Heart left ventricle (tissue), 16 donors: Measurements from ENCODE around the gene ZNF285. TPM values are rescaled to one million over a fixed set of nuclear protein-coding genes. Genes with fewer than 3 reads are reported as not detected.
A peak's percentile ranks its signal among the peaks of the same experiment; 100 is the strongest.

ENCODE experiments used
- ATAC-seq, 4 donors: fragments of 200-7000 bp; cut with Tn5 transposase; one replicate each; pipeline ENCODE4 v1.9.1; 2020 to 2022; ENCODE audit warnings: moderate library complexity in 4 of 4, mild to moderate bottlenecking in 3 of 4, moderate number of reproducible peaks in 1 of 4
- DNase-seq, 5 donors: peaks; one replicate each; pipeline ENCODE4 v3.0.0-alpha.2; 2020
- H3K27ac ChIP-seq, 12 donors: fragments of 200-600 bp; sonication (generic) in 4 of 12; one replicate each; pipeline versions ENCODE4 v1.5.0 to v1.8.0; 2016 to 2022; ENCODE audit warnings: mild to moderate bottlenecking in 2 of 12
- H3K27me3 ChIP-seq, 9 donors: fragments of 200-600 bp; sonication (generic) in 2 of 9; one replicate each; pipeline versions ENCODE4 v1.5.1 to v1.8.0; 2016 to 2022; ENCODE audit warnings: mild to moderate bottlenecking in 3 of 9
- H3K36me3 ChIP-seq, 9 donors: fragments of 200-600 bp; sonication (generic) in 2 of 9; one replicate each; pipeline versions ENCODE4 v1.5.0 to v1.8.0; 2018 to 2022; ENCODE audit warnings: mild to moderate bottlenecking in 2 of 9
- H3K4me1 ChIP-seq, 12 donors: fragments of 200-600 bp; sonication (generic) in 4 of 12; one replicate each; pipeline versions ENCODE4 v1.5.0 to v1.8.0; 2016 to 2022; ENCODE audit warnings: mild to moderate bottlenecking in 3 of 12
- H3K4me3 ChIP-seq, 12 donors: fragments of 200-600 bp; sonication (generic) in 4 of 12; one replicate each; pipeline versions ENCODE4 v1.5.0 to v1.8.0; 2017 to 2022; ENCODE audit warnings: mild to moderate bottlenecking in 9 of 12, moderate library complexity in 4 of 12
- H3K9me3 ChIP-seq, 12 donors: fragments of 200-600 bp; sonication (generic) in 4 of 12; one replicate each; pipeline versions ENCODE4 v1.5.0 to v1.8.0; 2016 to 2022; ENCODE audit warnings: mild to moderate bottlenecking in 1 of 12
- CTCF ChIP-seq, 12 donors: fragments of 200-600 bp; sonication (generic) in 4 of 12; IDR thresholded peaks; one replicate each; pipeline versions ENCODE4 v1.5.0 to v1.8.0; 2018 to 2022; ENCODE audit warnings: antibody characterized with exemption in 12 of 12, mild to moderate bottlenecking in 5 of 12
- POLR2A ChIP-seq, 2 donors: fragments of 450-650 bp; IDR thresholded peaks; one replicate each; pipeline ENCODE4 v1.6.1; 2017; ENCODE audit warnings: antibody characterized with exemption in 2 of 2, mild to moderate bottlenecking in 2 of 2, moderate library complexity in 2 of 2
- WGBS, 4 donors: extraction: QIAGEN DNeasy Blood & Tissue Kit in 2 of 4; methylation state at CpG; one replicate each; pipeline versions ENCODE4 v1.1.5 to v1.1.7; 2013 to 2018; 5-methylcytosine and 5-hydroxymethylcytosine counted together
- intact Hi-C, 10 donors: fragments of 100-400 bp; cut with DNase I; formaldehyde crosslinking; loops; one replicate each; pipeline versions ENCODE4 v1.11.1 to v1.14.2; 2022
- polyA plus RNA-seq, 2 donors: library from polyadenylated mRNA; stranded (reverse); fragments of 200-250 nt; gene quantifications; one replicate each; pipeline ENCODE4 v1.2.3, GENCODE V29; 2013
- total RNA-seq, 9 donors: library from RNA; depleted of rRNA in 2 of 9; stranded (reverse); fragments of >200 nt in 2 of 9; fragmentation: NEBNext Ultra II Directional in 3 of 9; extraction: Animal tissue kit (Norgen Biotek cat#: 25700) in 3 of 9; gene quantifications; one replicate each; pipeline versions ENCODE4 v1.1.0 to v1.2.4, GENCODE V29; 2016 to 2023
- donor health status: ischemic (EF 13 %, LVEDD 7.1; RV severe dilation, severe dysfunction).
- donor health status: healthy with polysubstance abuse.
- donor health status: DM: no; HTN: yes; CAD: no.
- donor health status: DM: no; HTN: no; CAD: no.
- donor health status: ischemic (EF 25% LVEDD 6.9; RV normal size, moderate dysfunction).
- donor health status: ischemic (EF 25% LVEDD 5.7; RV mildly dilated, moderate dysfunction).
- donor health status: healthy.
- donor health status: DM: yes; HTN: yes; CAD: no.
- donor health status: ischemic (EF 35%, LVEDD 5.7; RV mildly dilated, moderate dysfunction).
- donor health status: nonischemic (EF 11% LVEDD 7.7; RV severe dilation, severe dysfunction).
- donor health status: DM: yes; HTN: yes; CAD: no.
- donor health status: PGD.
- donor health status: ischemic (EF 29% LVEDD 5.4; RV normal size, mild dysfunction).
- donor health status: nonischemic (EF 23%, LVEDD 6.1; RV moderate dilation, normal function).

The ZNF285 gene
- total and polyA plus RNA-seq, 11 donors, result 2.0 to 6.7 (median 3.7) TPM

DNA sequence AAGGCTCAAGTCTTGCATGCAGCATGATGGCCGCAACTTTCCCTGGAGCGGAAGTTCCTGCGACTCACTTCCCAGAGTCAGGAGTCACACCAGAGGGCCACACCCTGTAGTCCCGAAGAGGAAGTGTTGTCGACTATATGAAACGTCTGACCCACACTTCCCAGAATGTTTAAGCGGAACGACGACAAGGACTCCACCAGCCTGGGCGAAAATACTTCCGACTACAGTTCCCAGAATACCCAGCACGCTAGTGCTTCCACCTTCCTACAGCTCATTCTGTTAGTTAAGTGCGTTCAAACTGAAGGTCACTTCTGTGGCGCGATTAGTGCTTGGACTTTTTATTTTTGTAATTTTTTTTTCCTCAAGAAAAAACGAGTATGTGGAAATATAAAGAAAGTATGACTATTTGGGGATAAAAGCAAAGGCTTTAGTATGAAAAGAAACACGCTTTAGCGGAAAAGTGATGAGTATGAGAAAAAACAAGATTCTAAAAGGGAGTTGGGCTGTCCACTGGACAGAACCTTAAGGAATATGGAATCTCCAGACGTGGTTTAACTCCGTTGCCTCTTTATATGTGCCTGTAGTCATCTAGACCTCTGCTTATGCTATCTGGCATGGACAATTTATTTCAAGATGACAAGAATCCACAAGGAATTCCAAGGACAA lies 29.5 kb downstream of the ZNF285 start:
- TF ChIP-seq POLR2A (IDR thresholded peaks at IDR 0.05) (no peak), CTCF (IDR thresholded peaks at IDR 0.05) (no peak)
- no peak for ATAC-seq
- H3K27ac ChIP-seq, result no peak overlapping the region
- H3K4me1 ChIP-seq, result no peaks in the 10 kb centered on the region
- WGBS, 4 donors, result 57 to 66% (median 60%) methylated on average over 20 of the region's 20 CpGs
- no peak overlapping the region for H3K4me3 ChIP-seq
- intact Hi-C loops, result no loop called here
- peaks cover 0 to 5% (median 0%) of the 10 kb centered on the region in 9 donors for H3K27me3 ChIP-seq
- no peak for DNase-seq
- H3K36me3 ChIP-seq, result no peaks in the 10 kb centered on the region
- peaks cover 0 to 22% (median 2%) of the 10 kb centered on the region in 12 donors for H3K9me3 ChIP-seq

- WGBS, 4 donors, result 40 to 60% (median 50%) methylated on average over 11 to 17 of the region's 17 CpGs
- H3K9me3 ChIP-seq, result peaks cover 0 to 4% (median 0%) of the 10 kb centered on the region in 12 donors
- H3K36me3 ChIP-seq, result no peaks in the 10 kb centered on the region
- TF ChIP-seq POLR2A (IDR thresholded peaks at IDR 0.05) (no peak), CTCF (IDR thresholded peaks at IDR 0.05) (no peak)
- DNase-seq, result peak in 1 of 5 donors; percentile 12
- H3K27me3 ChIP-seq, result peaks cover 0 to 5% (median 0%) of the 10 kb centered on the region in 9 donors
- H3K4me1 ChIP-seq, result no peaks in the 10 kb centered on the region
- H3K27ac ChIP-seq, result no peak overlapping the region
- peak in 2 of 4 donors; percentile 68 to 83 for ATAC-seq
- peak overlapping the region in 4 of 12 donors; percentile 19 to 32 (median 20) for H3K4me3 ChIP-seq
- intact Hi-C loops, result no loop called here
Observed at GRCh38 chr19:44367024-44367423, 34.4 kb downstream of the ZNF285 start.

DNA sequence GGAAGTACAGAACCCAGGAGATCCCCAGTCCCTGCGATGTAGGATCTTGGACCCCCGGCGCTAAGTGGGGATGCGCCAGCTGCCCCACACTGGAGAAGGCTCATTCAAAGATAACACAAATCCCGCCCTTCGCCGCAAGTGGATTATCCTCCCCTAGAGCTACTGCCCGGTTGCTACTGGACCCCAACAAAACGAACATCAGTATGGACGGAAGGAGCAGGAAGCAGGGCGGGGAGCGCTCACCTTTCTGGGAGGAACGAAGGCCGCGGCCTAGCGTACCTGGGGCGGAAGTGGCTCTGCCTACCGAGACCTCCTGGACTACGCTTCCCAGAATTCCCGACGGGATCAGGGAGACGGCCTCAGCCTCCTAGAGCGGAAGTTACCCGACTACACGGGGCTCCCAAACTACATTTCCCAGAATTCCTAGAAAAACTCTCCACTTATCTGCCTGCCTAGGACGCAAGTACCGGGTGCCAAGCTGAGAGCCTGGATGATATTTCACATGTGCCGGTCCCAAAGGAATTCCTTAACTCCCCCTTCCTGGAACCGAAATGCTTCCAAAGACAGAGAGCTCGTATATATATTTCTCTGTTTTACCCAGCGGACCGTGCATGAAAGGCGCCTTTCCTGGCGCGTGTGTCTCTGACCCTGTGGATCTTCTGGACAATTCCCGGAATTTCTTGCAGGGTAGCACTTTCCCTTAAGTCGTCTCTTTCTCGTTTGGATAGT lies 44.9 kb downstream of the ZNF285 start, which contains the start of gene ZNF112:
TSS of gene ZNF112 (minus strand) at position 298 of the 729 bp plus-strand sequence. CDS start 16,141 bp downstream, outside the sequence.
- Histone ChIP-seq H3K27me3 (no peaks in the 10 kb centered on the region), H3K9me3 (peaks cover 0 to 29% (median 12%) of the 10 kb centered on the region in 12 donors), H3K4me1 (peaks cover 0 to 15% (median 7%) of the 10 kb centered on the region in 12 donors), H3K36me3 (no peaks in the 10 kb centered on the region), H3K27ac (peak within 1 kb of the TSS in 9 of 12 donors; percentile 37 to 76 (median 63)), H3K4me3 (peak within 1 kb of the TSS; percentile 41 to 97 (median 69))
- DNase-seq, result peak; percentile 86 to 92 (median 91)
- intact Hi-C loops, result loop anchor here in 5 of 10 donors (1.0 to 10.0 kb wide), 4 partner anchors 45 to 52 kb away; partner anchors contain the start of genes ZNF235 (in 4 of the 5) and ZNF285 (in 2 of the 5)
- peak; percentile 100 for ATAC-seq
- 0 to 1% (median 1%) methylated on average over 24 to 38 of the region's 38 CpGs for WGBS, 4 donors
- peak in 1 of 2 donors; percentile 40 for TF ChIP-seq POLR2A (IDR thresholded peaks at IDR 0.05)
- TF ChIP-seq CTCF (IDR thresholded peaks at IDR 0.05), result no peak

DNA sequence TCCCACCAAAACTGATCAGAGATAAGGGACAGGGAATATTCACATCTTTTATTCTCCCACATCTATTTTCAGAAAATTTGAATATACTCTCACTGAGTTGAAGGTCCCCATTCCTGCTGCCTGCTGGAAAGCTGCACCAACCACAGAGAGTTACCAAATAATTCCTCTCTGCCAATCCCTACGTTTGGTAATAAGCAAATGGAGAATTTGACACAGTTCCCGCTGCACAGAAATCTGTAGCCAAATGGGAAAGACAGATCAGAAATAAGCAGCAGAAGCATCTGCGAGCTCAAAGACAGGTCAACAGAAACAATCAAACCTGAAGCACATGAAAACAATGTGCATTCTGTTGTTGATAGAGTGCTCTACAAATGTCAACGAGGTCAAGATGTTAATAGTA lies 54.9 kb downstream of the ZNF285 start:
- Histone ChIP-seq H3K9me3 (peaks cover 0 to 95% (median 30%) of the 10 kb centered on the region in 12 donors), H3K4me1 (peaks cover 0 to 10% (median 0%) of the 10 kb centered on the region in 12 donors), H3K4me3 (no peak overlapping the region), H3K27ac (no peak overlapping the region), H3K27me3 (no peaks in the 10 kb centered on the region), H3K36me3 (peaks cover 0 to 23% (median 2%) of the 10 kb centered on the region in 9 donors)
- WGBS, 4 donors, result 74 to 80% (median 78%) methylated on average over 4 of the region's 4 CpGs
- ATAC-seq, result no peak
- TF ChIP-seq CTCF (IDR thresholded peaks at IDR 0.05) (no peak), POLR2A (IDR thresholded peaks at IDR 0.05) (no peak)
- intact Hi-C loops, result loop anchor here in 1 of 10 donors (5.0 kb wide), 1 partner anchor 39 kb away; the partner anchor contains the start of gene ZNF235
- DNase-seq, result no peak
